NCI-H1048 (cell line): ENCODE measurements around the gene TPK1.

Source experiments
- DNase-seq: peaks from one replicate; lab custom pipeline; 2025; lab: John Stamatoyannopoulos, UW

TPK1 gene

GRCh38 chr7:144528536-144529045, 307.3 kb downstream of the TPK1 start:
- DNase-seq, result no peak

GRCh38 chr7:144527051-144527471, 308.8 kb downstream of the TPK1 start:
- DNase-seq, result no peak

GRCh38 chr7:144525956-144526355, 309.9 kb downstream of the TPK1 start:
- no peak for DNase-seq

- DNase-seq, result no peak
Measured at GRCh38 chr7:144524271-144524670, 311.6 kb downstream of the TPK1 start.

GRCh38 chr7:144523621-144524020, 312.2 kb downstream of the TPK1 start:
- DNase-seq, result no peak

GRCh38 chr7:144519925-144520324, 315.9 kb downstream of the TPK1 start:
- DNase-seq, result no peak

- DNase-seq, result no peak
Measured at GRCh38 chr7:144518360-144518759, 317.5 kb downstream of the TPK1 start.

- no peak for DNase-seq
Measured at GRCh38 chr7:144517749-144518148, 318.1 kb downstream of the TPK1 start.

- DNase-seq, result no peak
Measured at GRCh38 chr7:144516729-144517525, 318.9 kb downstream of the TPK1 start.

- DNase-seq, result no peak
Measured at GRCh38 chr7:144513334-144513733, 322.5 kb downstream of the TPK1 start.

GRCh38 chr7:144510621-144511020, 325.2 kb downstream of the TPK1 start:
- no peak for DNase-seq

GRCh38 chr7:144508702-144509101, 327.2 kb downstream of the TPK1 start:
- DNase-seq, result no peak

- DNase-seq, result no peak
Measured at GRCh38 chr7:144503215-144503614, 332.6 kb downstream of the TPK1 start.

- no peak for DNase-seq
Measured at GRCh38 chr7:144500225-144500624, 335.6 kb downstream of the TPK1 start.

GRCh38 chr7:144497282-144497681, 338.6 kb downstream of the TPK1 start:
- DNase-seq, result no peak

- no peak for DNase-seq
Measured at GRCh38 chr7:144494355-144494754, 341.5 kb downstream of the TPK1 start.

GRCh38 chr7:144489504-144489903, 346.3 kb downstream of the TPK1 start:
- no peak for DNase-seq

- no peak for DNase-seq
Measured at GRCh38 chr7:144488977-144489376, 346.9 kb downstream of the TPK1 start.

- no peak for DNase-seq
Measured at GRCh38 chr7:144487901-144488300, 348.0 kb downstream of the TPK1 start.

GRCh38 chr7:144484445-144484844, 351.4 kb downstream of the TPK1 start:
- no peak for DNase-seq

- DNase-seq, result no peak
Measured at GRCh38 chr7:144483189-144483588, 352.7 kb downstream of the TPK1 start.

- no peak for DNase-seq
Measured at GRCh38 chr7:144481833-144482232, 354.0 kb downstream of the TPK1 start.

GRCh38 chr7:144477348-144477747, 358.5 kb downstream of the TPK1 start:
- no peak for DNase-seq
